ENCODE data around the gene HYAL2. TPM values are rescaled to one million over a fixed set of nuclear protein-coding genes. Genes with fewer than 3 reads are reported as not detected.

HYAL2 gene
- total RNA-seq, 2 experiments from 2014 or later = 6.5 to 6.8 TPM

DNA sequence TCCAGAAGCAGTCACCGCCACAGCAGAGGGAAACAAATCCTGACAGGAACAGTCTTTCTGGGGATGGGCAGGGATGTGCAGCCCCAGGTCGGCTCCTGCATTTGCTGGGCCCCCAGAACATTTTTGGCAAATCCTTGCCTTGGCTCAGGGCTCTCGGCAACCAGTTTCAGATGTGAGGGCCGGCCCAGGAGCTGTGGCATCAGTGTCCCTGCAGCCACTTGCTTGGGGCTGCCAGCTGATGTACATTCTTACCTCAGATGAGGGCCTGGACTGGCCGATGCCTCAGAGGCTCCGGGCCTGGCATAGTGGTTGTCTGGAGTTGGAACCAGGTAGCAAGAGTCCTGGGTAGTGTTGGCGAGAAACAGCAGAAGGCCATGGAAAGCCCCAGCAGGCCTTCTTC lies 32.3 kb upstream of the HYAL2 start:
- H3K4me3 Mint-ChIP-seq = no peak overlapping the region
- H3K27me3 Mint-ChIP-seq = no peaks in the 10 kb centered on the region
- H3K4me1 Mint-ChIP-seq = peaks cover 56% of the 10 kb centered on the region
- no peak for DNase-seq
- H3K9me3 Mint-ChIP-seq = no peaks in the 10 kb centered on the region
- H3K27ac Mint-ChIP-seq = peak overlapping the region; percentile 54
- H3K36me3 Mint-ChIP-seq = peaks cover 20% of the 10 kb centered on the region

DNA sequence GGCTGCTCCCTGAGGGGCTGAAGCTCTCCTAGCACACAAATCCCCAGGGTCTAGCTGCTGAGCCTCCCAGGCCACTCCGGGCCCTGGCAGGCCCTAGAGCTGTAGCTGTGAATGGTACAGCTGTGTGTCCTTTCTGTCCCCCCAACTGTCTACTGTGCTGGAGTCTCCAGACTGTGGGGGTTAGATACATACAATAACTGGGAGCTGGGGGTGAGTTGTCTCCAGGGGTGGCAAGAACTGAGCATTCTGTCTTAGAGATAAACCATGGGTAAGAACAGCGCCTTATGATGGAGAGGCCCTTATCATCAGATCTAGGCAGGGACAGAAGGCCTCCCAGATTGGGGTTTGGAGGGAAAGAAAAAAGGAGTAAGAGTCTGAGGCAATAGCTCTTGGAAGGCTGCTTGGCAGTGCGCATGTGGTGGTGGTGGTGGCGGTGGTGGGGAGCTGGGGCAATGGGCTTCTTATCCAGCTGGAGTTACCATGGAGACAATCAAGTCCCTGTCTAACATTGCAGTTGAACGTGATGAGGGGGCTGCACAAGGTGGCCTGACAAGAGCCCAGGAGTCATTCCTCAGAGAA lies 31.7 kb upstream of the HYAL2 start:
- no peaks in the 10 kb centered on the region for H3K9me3 Mint-ChIP-seq
- DNase-seq = no peak
- no peaks in the 10 kb centered on the region for H3K27me3 Mint-ChIP-seq
- H3K36me3 Mint-ChIP-seq = peaks cover 19% of the 10 kb centered on the region
- H3K4me1 Mint-ChIP-seq = peaks cover 58% of the 10 kb centered on the region
- no peak overlapping the region for H3K4me3 Mint-ChIP-seq
- H3K27ac Mint-ChIP-seq = peak overlapping the region; percentile 64

DNA sequence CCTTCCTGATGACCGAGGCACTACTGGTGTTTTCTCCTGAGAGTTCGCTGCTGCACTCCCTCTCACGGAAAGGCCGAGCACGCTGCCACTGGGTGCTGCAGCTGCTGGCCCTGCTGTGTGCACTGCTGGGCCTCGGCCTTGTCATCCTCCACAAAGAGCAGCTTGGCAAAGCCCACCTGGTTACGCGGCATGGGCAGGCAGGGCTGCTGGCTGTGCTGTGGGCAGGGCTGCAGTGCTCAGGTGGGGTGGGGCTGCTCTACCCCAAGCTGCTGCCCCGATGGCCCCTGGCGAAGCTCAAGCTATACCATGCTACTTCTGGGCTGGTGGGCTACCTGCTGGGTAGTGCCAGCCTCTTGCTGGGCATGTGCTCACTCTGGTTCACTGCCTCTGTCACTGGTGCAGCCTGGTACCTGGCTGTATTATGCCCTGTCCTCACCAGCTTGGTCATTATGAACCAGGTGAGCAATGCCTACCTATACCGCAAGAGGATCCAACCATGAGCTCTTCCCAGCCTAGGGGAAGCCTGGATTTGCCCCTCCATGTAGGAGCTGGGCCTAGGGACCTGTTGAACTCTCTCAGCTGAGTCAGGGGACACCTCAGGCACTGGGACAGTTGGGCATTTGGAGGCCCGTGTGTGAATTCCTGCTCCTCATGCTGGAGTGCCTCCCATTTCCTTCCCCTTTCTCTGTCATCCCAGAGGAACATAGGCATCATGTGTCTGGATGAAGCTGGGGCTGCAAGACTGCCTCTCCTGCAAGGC lies 30.9 kb upstream of the HYAL2 start:
- Mint-ChIP-seq H3K27ac (peak overlapping the region; percentile 42), H3K4me1 (peaks cover 60% of the 10 kb centered on the region), H3K27me3 (no peaks in the 10 kb centered on the region), H3K9me3 (no peaks in the 10 kb centered on the region), H3K36me3 (peaks cover 17% of the 10 kb centered on the region), H3K4me3 (no peak overlapping the region)
- DNase-seq = no peak

DNA sequence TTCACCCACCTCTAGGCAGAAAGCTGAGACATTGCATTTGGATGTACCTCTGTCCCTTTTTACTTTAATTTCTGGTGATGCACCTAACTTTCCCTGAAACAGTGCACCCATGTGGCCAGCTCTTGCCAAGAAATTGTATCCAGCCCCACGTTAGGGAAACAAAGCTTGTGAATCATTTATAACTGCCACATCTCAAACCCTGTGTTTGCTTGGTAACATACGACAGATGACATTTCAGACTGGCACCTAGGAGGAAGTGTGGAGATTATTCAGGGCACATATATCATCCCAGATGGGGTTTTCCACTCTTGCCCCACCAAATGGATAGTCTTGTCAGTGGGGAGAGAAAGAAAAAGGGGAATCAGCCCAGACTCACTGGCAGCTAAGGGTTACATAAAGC lies 30.2 kb upstream of the HYAL2 start:
- H3K9me3 Mint-ChIP-seq = no peaks in the 10 kb centered on the region
- H3K36me3 Mint-ChIP-seq = peaks cover 15% of the 10 kb centered on the region
- H3K4me1 Mint-ChIP-seq = peaks cover 59% of the 10 kb centered on the region
- no peaks in the 10 kb centered on the region for H3K27me3 Mint-ChIP-seq
- H3K4me3 Mint-ChIP-seq = no peak overlapping the region
- DNase-seq = no peak
- H3K27ac Mint-ChIP-seq = peak overlapping the region; percentile 42

DNA sequence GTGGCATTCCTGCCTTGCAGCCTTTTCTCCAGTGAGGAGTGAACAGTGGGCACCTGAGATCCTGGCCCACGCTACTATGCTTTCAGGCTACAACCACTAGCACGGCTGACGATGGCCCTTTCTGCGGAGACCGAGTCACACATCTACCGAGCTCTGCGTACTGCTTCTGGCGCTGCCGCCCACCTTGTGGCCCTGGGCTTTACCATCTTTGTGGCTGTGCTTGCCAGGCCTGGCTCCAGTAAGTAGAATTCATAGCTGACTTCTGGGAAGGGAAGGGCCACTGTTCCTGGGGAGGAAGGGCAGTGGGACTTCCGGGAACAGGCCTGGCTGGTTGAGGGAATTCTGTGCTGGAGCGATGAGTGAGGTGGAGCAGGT lies 28.8 kb upstream of the HYAL2 start:
- Mint-ChIP-seq H3K36me3 (peaks cover 7% of the 10 kb centered on the region), H3K4me1 (peaks cover 52% of the 10 kb centered on the region)

DNA sequence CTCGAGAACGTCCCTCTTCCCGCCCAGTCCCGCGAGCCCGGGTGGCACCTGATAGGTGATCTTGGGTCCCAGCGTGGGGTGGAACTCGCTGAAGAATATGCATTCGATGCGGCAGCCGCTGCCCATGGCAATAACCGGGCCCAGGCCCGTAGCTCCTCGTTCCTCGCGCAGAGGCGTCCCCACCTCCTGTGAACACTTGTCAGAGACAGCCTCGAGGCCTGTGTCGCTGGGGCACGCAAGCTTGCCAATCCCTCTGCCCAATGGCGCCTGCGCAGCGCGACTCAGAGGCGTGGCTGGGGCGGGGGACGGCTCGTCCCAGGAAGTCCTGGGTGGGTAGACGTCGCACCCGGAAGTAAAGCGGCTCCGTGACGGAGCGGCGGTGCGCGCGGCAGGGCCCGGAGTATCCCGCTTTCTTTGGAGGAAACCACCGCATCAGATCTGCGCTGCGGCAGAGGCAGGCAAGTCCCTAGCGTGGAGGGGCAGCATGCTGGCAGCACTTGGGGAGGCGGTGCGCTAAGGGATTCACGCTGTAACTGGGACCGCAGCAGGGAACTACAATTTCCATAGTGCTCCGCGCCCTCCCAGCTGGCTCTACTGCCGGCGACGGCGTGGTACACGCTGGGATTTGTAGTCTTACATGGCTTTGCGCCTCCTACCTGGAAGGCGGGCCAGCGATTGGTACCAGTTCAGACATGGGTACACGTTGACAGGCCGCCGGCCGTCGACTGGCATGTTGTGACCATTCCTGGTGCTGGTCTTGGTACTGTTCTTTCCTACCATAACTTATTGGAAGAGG lies 28.2 kb upstream of the HYAL2 start, which contains the start of the genes CYB561D2 and NPRL2:
Gene CYB561D2 (plus strand): TSS at position 336 of the 796 bp plus-strand sequence. CDS start 572 bp downstream, outside the sequence.
Gene NPRL2 (minus strand): TSS at position 249 of the 796 bp plus-strand sequence. CDS start 123 bp downstream, at position 126.
- H3K9me3 Mint-ChIP-seq = no peaks in the 10 kb centered on the region
- H3K27me3 Mint-ChIP-seq = no peaks in the 10 kb centered on the region
- H3K36me3 Mint-ChIP-seq = peaks cover 7% of the 10 kb centered on the region
- peak within 1 kb of the TSS; percentile 97 for H3K27ac Mint-ChIP-seq
- peak within 1 kb of the TSS; percentile 88 for H3K4me3 Mint-ChIP-seq
- peak; percentile 100 for DNase-seq
- peaks cover 54% of the 10 kb centered on the region for H3K4me1 Mint-ChIP-seq

More for the DNA sequence above, 28.8 kb upstream of the HYAL2 start:
- no peaks in the 10 kb centered on the region for H3K9me3 Mint-ChIP-seq
- no peak for DNase-seq
- H3K4me3 Mint-ChIP-seq = peak overlapping the region; percentile 88
- H3K27ac Mint-ChIP-seq = peak overlapping the region; percentile 97
- no peaks in the 10 kb centered on the region for H3K27me3 Mint-ChIP-seq

DNA sequence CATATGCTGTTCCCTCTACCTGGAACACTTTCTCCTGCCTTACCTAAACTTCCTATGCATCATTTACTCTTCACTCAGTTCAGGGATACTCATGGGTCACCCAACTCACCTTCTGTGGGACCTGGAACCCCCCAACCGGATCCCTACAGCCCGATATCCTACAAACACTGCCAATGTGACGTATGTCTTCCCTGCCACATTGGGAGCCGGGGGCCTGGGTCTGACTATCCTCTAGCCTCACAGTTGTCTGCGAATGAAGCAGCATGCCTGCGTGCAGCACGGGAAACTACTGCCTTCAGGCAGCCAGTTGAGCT lies 27.6 kb upstream of the HYAL2 start:
- H3K9me3 Mint-ChIP-seq = no peaks in the 10 kb centered on the region
- H3K27ac Mint-ChIP-seq = peak overlapping the region; percentile 97
- H3K4me3 Mint-ChIP-seq = peak overlapping the region; percentile 88
- H3K36me3 Mint-ChIP-seq = peaks cover 7% of the 10 kb centered on the region
- peaks cover 52% of the 10 kb centered on the region for H3K4me1 Mint-ChIP-seq
- no peaks in the 10 kb centered on the region for H3K27me3 Mint-ChIP-seq
- DNase-seq = no peak

DNA sequence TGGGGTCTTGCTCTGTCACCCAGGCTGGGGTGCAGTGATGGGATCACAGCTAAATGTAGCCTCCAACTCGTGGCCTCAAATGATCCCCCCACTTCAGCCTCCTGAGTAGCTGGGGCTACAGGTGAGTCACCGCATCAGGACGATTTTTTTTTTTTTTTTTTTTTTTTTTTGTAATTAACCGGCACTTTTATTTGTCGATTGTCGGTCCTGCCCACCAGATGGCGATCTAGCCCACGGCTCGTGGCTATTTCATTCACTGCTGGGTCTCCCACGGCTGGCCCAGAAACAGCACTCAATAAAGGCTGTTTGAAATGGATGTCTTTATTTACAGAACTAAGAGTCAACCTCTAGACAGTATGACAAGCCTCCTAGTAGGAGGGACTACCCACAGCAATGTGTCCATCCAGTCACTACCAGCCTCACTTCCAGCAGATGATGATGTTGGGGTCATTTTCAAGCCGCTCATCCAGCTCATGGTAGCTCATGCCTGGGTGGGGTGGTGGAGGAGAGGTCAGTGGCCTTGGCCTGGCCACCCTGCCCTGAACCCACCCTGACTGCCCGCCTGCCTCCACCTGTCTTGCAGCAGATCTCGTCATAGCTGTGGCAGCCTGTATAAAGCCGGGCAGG lies 24.8 kb upstream of the HYAL2 start:
- Mint-ChIP-seq H3K4me1 (peaks cover 43% of the 10 kb centered on the region), H3K36me3 (peaks cover 9% of the 10 kb centered on the region), H3K27ac (no peak overlapping the region), H3K9me3 (no peaks in the 10 kb centered on the region), H3K27me3 (no peaks in the 10 kb centered on the region), H3K4me3 (no peak overlapping the region)
- peak; percentile 77 for DNase-seq

DNA sequence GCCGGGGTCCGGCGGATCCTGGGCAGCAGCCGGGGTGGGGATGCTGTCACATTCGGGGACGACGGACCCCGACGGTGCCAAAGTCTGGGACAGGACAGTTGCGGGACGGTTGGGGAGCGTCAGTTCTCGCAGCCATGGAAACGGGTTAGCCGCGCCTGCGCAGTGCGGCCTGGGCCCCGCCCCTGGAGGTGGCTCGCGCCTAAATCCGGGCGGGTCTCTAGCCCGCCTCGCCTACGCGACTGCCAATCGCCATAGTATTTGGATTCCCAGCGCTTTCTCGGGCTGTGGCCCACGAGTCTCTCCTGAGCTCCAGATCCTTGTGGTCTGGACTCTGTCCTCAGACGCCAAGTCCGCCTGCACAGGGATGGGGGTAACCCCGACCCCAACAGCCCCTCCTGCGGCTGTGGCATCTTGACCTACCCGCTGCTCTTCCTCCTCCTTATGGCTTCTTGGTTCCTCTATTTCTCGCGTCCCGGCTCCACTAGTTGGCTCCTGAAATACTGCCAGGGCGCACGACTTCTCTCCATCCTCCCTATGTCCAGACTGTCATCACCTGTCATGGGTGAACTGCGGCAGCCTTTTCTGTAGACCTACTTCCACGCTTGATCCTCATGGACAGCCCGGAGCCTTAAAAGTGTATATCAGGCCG lies 23.2 kb upstream of the HYAL2 start, which contains the start of gene ZMYND10:
Gene ZMYND10 (minus strand): TSS at position 147 of the 649 bp plus-strand sequence. CDS start 153 bp downstream, outside the sequence.
- Mint-ChIP-seq H3K36me3 (peaks cover 9% of the 10 kb centered on the region), H3K4me3 (peak within 1 kb of the TSS; percentile 66), H3K27me3 (no peaks in the 10 kb centered on the region), H3K9me3 (no peaks in the 10 kb centered on the region), H3K27ac (no peak within 1 kb of the TSS), H3K4me1 (peaks cover 41% of the 10 kb centered on the region)
- DNase-seq = peak; percentile 83

DNA sequence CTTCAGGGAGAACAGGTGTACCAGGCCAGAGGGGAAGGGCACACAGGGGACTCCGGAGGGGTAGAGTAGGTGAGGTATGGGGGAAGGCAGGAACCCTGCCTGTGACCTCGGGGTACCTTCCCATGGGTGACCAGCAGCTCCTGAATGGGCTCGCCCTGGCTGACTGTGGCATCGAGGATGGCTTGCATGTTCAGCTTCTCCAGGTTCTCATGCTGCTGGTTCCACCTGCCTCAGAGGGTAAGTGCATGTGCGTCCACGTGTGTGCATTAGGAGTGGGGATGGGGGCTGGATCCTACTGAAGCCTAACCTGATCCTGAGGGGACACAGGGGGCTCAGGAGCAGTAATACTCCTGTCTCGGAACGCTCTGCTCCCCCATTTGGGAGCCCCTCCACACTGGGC lies 22.5 kb upstream of the HYAL2 start:
- no peaks in the 10 kb centered on the region for H3K9me3 Mint-ChIP-seq
- peaks cover 36% of the 10 kb centered on the region for H3K4me1 Mint-ChIP-seq
- DNase-seq = no peak
- no peaks in the 10 kb centered on the region for H3K27me3 Mint-ChIP-seq
- no peak overlapping the region for H3K27ac Mint-ChIP-seq
- H3K36me3 Mint-ChIP-seq = peaks cover 11% of the 10 kb centered on the region
- peak overlapping the region; percentile 25 for H3K4me3 Mint-ChIP-seq

DNA sequence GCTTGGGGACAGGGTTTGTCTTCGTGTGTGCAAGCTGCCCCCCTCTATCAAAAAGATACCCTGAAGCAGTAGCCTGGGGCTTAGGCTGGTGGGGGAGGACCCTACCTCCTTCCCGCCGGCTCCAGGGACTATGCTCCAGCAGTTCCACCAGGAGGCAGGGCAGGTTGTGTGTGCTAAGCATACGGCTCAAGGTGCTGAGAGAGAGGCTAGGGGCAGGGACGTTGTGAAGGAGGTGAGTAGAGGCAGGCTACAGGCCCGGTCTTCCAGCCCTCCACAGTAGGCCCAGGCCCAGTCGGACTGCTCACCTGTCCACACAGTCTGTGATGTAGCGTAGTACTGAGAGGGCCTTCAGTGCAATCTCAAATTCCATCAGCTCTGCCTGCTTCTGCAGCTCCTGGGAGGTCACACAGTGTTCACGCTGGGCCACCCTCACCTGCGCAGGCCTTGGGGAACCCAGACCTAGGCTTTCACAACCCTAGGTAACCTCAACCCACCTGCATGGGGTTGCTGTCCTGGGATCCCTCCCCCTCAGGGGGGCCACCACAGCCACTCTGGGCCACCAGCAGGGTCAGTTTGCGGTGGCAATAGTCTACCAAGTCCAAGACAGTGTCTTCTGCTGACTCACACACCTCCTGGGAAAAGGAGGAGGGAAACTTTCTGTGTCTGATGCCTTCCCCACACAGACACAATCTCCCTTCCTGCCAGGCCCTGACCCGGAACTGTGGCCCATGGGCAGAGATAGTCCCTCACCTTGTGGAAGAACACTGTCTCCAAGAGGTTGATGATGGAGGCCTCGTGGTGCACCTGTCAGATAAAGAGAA lies 20.5 kb upstream of the HYAL2 start:
- DNase-seq = no peak
- Mint-ChIP-seq H3K4me3 (no peak overlapping the region), H3K36me3 (peaks cover 24% of the 10 kb centered on the region), H3K4me1 (peaks cover 32% of the 10 kb centered on the region), H3K27me3 (no peaks in the 10 kb centered on the region), H3K27ac (no peak overlapping the region), H3K9me3 (no peaks in the 10 kb centered on the region)

DNA sequence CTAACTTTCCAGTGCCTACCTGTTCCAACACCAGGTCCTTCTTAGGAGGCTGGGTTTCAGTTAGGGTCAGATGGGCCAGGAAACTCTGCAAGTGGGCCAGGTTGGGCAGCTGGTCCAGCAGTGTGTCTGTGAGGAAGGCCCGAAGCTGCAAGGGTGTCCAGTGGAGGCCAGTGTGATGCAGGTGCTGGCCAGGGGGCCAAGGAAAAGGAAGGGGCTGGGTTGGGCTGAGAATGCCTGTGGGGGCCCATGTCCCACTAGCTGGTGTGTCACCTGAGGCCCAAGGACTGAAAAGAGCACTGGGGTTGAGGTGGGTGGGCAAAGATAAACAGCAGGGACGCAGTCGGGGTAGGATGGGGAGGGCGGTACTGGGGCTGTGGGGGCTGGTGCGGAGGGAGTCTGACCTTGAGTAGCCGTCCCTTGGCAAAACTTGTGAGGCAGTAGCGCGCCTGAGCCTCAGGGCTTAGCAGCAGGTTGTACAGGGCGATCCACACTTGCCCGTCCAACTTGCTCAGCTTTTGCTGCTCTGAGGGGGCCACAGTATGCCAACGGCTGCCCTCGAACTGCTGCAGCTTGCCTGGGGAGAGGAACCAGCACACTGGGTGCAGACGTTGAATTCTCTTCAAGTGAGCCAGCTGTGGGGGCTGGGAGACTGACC lies 19.6 kb upstream of the HYAL2 start:
- DNase-seq = no peak
- Mint-ChIP-seq H3K36me3 (peaks cover 28% of the 10 kb centered on the region), H3K27me3 (no peaks in the 10 kb centered on the region), H3K9me3 (no peaks in the 10 kb centered on the region), H3K27ac (peak overlapping the region; percentile 42), H3K4me3 (peak overlapping the region; percentile 97), H3K4me1 (peaks cover 28% of the 10 kb centered on the region)

DNA sequence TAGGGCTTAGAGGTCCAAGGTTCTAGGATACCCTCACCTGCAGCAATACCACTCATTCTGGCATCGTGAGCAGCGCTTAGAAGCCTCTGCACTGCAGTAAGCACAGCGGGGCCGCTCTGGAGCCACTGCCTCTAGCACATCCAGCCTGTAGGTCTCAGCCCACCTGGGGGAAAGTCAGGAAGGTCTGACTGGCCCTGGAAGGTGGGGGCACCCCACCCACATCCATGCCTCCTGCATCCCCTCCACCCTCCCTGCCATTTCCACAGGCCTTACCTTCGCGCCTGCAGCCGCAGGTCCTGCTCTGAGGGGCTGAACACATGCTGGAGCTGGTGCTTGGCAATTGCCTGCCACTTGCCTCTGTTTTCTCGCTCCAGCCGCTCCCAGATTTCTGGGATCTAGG lies 19.0 kb upstream of the HYAL2 start:
- peak overlapping the region; percentile 90 for H3K27ac Mint-ChIP-seq
- H3K36me3 Mint-ChIP-seq = peaks cover 32% of the 10 kb centered on the region

More for the DNA sequence above, 19.0 kb upstream of the HYAL2 start:
- Mint-ChIP-seq H3K27me3 (no peaks in the 10 kb centered on the region), H3K9me3 (no peaks in the 10 kb centered on the region), H3K4me1 (peaks cover 26% of the 10 kb centered on the region), H3K4me3 (peak overlapping the region; percentile 97)
- DNase-seq = no peak
